Panc1 (cell line): ENCODE results near the gene C1orf105. TPM values are rescaled to one million over a fixed set of nuclear protein-coding genes. Genes with fewer than 3 reads are reported as not detected.

ENCODE experiments used
- ATAC-seq: fragments of 200-7000 bp; cut with Tn5 transposase; 2 replicates; pipeline ENCODE4 v1.9.1; 2020; ENCODE audit warnings: mild to moderate bottlenecking, moderate library complexity
- BruUV-seq: library from RNA; stranded (reverse); fragments of 400-500 nt; replicated peaks from 2 replicates; lab custom pipeline; 2021; lab: Mats Ljungman, UMichigan
- CTCF ChIA-PET: fragments of 300-600 bp; sonication (Branson Sonifier 250); formaldehyde crosslinking; loops from one replicate; lab custom pipeline; 2022; ENCODE audit warnings: antibody characterized with exemption; lab: Charles Lee
- POLR2A ChIA-PET: fragments of 300-600 bp; sonication (Branson Sonifier 250); formaldehyde crosslinking; loops from one replicate; lab custom pipeline; 2022; ENCODE audit warnings: antibody characterized with exemption; lab: Charles Lee
- DNase-seq: peaks from one replicate; pipeline ENCODE4 v3.0.0-alpha.2; 2010; ENCODE audit warnings: low read depth, low spot score
- H3K27ac ChIP-seq: 2 replicates; pipeline ENCODE4 v1.5.1; 2011; ENCODE audit warnings: mild to moderate bottlenecking, low read length, inconsistent platforms
- H3K27me3 ChIP-seq: fragments of 200-500 bp; sonication (Bioruptor generic); 2 replicates; pipeline ENCODE4 v1.6.0; 2014; ENCODE audit warnings: low read length, inconsistent platforms; ENCODE audit not compliant: control insufficient read depth, insufficient read depth
- H3K36me3 ChIP-seq: fragments of 200-500 bp; sonication (Bioruptor generic); 2 replicates; pipeline ENCODE4 v1.5.1; 2014; ENCODE audit warnings: inconsistent platforms, mild to moderate bottlenecking, low read length, moderate library complexity; ENCODE audit not compliant: control insufficient read depth, insufficient read depth
- H3K4me1 ChIP-seq: 2 replicates; pipeline ENCODE4 v1.5.1; 2011; ENCODE audit warnings: inconsistent platforms, mild to moderate bottlenecking, low read length, moderate library complexity; ENCODE audit not compliant: control insufficient read depth, insufficient read depth
- H3K4me3 ChIP-seq, 2 experiments: 2 replicates each; pipeline ENCODE4 v1.5.1; 2011 to 2012; ENCODE audit warnings: low read depth in 2 of 2, low read length in 2 of 2, mild to moderate bottlenecking in 2 of 2, inconsistent platforms in 1 of 2, moderate library complexity in 1 of 2
- H3K9me3 ChIP-seq: fragments of 200-500 bp; sonication (Bioruptor generic); 2 replicates; pipeline ENCODE4 v1.5.1; 2014; ENCODE audit warnings: low read depth, mild to moderate bottlenecking, inconsistent platforms, low read length, moderate library complexity; ENCODE audit not compliant: control insufficient read depth, insufficient read depth
- POLR2AphosphoS5 ChIP-seq: IDR thresholded peaks from 2 replicates; pipeline ENCODE4 v1.6.1; 2012; ENCODE audit warnings: mild to moderate bottlenecking, low read depth, low read length, moderate library complexity
- REST ChIP-seq, 2 experiments: IDR thresholded peaks; 2 replicates each; pipeline ENCODE4 v1.6.1; 2011 to 2012; ENCODE audit warnings: low read depth in 2 of 2, control low read depth in 1 of 2, low read length in 1 of 2, mild to moderate bottlenecking in 1 of 2, moderate library complexity in 1 of 2; ENCODE audit not compliant: insufficient read depth in 1 of 2
- SIN3A ChIP-seq: IDR thresholded peaks from 2 replicates; pipeline ENCODE4 v1.6.1; 2012; ENCODE audit warnings: low read depth, mild to moderate bottlenecking, low read length, moderate library complexity, borderline replicate concordance; ENCODE audit not compliant: insufficient read depth
- TCF7L2 ChIP-seq: IDR thresholded peaks from 2 replicates; pipeline ENCODE4 v1.6.1; 2011; ENCODE audit warnings: mild to moderate bottlenecking, low read depth, low read length, inconsistent platforms
- in situ Hi-C: cut with HindIII; loops from 2 replicates; pipeline ENCODE4 v1.10.0; 2016; ENCODE audit warnings: low sequenced_read_pairs, low pct_unique_long_range_greater_than_20kb
- intact Hi-C: fragments of 100-400 bp; cut with micrococcal nuclease; formaldehyde crosslinking; loops from one replicate; pipeline ENCODE4 v1.10.0; 2022; ENCODE audit not compliant: unreplicated experiment
- total RNA-seq: library from RNA; stranded (reverse); gene quantifications from one replicate; pipeline ENCODE4 v1.2.1, GENCODE V29; 2021; ENCODE audit not compliant: unreplicated experiment
- TF ChIP-seq, protein P1 (sequence below): fragments of 450-650 bp; IDR thresholded peaks from 2 replicates; pipeline ENCODE4 v1.5.1; 2017; ENCODE audit warnings: mild to moderate bottlenecking

C1orf105 gene
- total RNA-seq, 1 experiment from 2014 or later = not detected

DNA sequence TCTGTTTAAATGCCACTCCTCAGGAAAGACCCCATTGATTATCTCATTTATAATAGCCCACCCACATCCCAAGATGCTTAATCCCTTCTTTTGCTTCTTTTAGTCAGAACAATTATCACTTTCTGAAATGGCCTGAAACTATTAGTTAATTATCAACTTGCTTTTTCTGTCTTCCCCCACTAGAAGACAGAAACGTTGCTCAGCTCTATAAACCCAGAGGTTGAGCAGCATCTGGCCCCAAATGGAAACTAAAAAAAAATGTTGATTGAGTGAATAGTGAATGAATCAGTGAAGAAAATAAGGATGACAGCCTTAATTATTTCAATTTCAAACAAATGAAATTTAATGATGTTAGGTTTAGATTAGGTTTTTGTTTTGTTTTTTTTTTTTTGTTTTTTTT is 61.6 kb downstream of the C1orf105 start:
- TF ChIP-seq SIN3A = no peak
- no peak for TF ChIP-seq REST (IDR thresholded peaks at IDR 0.05; ENCODE audit: insufficient read depth in 1 of 2, low read depth in 2 of 2, low read length in 1 of 2)
- TF ChIP-seq TCF7L2 = no peak
- TF ChIP-seq, protein P1, sequence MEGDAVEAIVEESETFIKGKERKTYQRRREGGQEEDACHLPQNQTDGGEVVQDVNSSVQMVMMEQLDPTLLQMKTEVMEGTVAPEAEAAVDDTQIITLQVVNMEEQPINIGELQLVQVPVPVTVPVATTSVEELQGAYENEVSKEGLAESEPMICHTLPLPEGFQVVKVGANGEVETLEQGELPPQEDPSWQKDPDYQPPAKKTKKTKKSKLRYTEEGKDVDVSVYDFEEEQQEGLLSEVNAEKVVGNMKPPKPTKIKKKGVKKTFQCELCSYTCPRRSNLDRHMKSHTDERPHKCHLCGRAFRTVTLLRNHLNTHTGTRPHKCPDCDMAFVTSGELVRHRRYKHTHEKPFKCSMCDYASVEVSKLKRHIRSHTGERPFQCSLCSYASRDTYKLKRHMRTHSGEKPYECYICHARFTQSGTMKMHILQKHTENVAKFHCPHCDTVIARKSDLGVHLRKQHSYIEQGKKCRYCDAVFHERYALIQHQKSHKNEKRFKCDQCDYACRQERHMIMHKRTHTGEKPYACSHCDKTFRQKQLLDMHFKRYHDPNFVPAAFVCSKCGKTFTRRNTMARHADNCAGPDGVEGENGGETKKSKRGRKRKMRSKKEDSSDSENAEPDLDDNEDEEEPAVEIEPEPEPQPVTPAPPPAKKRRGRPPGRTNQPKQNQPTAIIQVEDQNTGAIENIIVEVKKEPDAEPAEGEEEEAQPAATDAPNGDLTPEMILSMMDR = no peak
- no peak for TF ChIP-seq POLR2AphosphoS5
- intact Hi-C loops (no loop called here), in situ Hi-C loops (no loop called here)
- CTCF ChIA-PET = no interaction called here
- DNase-seq (no peak), ATAC-seq (no peak)
- Histone ChIP-seq H3K9me3 (no peaks in the 10 kb centered on the region), H3K36me3 (no peaks in the 10 kb centered on the region; the same call in 1 of the 2 replicates), H3K4me1 (no peaks in the 10 kb centered on the region), H3K27ac (no peak overlapping the region), H3K4me3 (no peak overlapping the region), H3K27me3 (peaks cover 21% of the 10 kb centered on the region)
- BruUV-seq = no TSS peak
- POLR2A ChIA-PET = no interaction called here

DNA sequence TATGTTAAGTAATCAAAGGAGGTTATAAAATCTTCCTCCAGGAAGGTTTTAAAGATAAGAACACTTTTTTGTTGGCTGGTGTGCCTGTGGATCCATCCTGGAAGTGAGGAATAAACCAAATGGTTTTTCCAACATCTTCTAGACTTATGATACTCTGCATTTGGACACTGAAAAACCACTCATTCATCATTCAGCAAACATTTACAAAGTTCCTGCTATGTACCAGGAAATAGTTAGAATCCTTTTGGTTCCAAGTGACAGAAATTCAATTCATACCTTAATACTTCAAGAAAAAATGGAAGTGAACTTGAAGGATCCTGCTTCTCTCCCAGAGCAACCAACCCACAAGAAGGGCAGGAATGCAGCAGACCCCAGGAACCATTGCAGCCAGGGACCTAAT is 63.0 kb downstream of the C1orf105 start:
- ChIA-PET CTCF (no interaction called here), POLR2A (no interaction called here)
- intact Hi-C loops = no loop called here
- TF ChIP-seq SIN3A (no peak), REST (IDR thresholded peaks at IDR 0.05; ENCODE audit: insufficient read depth in 1 of 2, low read depth in 2 of 2, low read length in 1 of 2) (no peak), POLR2AphosphoS5 (no peak), TCF7L2 (no peak)
- TF ChIP-seq, protein P1 = no peak
- DNase-seq (no peak), ATAC-seq (no peak)
- no TSS peak for BruUV-seq
- Histone ChIP-seq H3K36me3 (no peaks in the 10 kb centered on the region; the same call in 1 of the 2 replicates), H3K27ac (no peak overlapping the region), H3K4me1 (no peaks in the 10 kb centered on the region), H3K9me3 (no peaks in the 10 kb centered on the region), H3K27me3 (peaks cover 21% of the 10 kb centered on the region), H3K4me3 (no peak overlapping the region)
- in situ Hi-C loops = no loop called here
